Myocyte (in vitro differentiated cells): ENCODE measurements around the gene IRF8. TPM values are rescaled to one million over a fixed set of nuclear protein-coding genes. Genes with fewer than 3 reads are reported as not detected.
"Not testable (repeated sequence)": the region's sequence is repeated elsewhere in the genome, so short reads cannot be mapped to it uniquely, and the experiment has no call there.

Experiments used
- DNase-seq: peaks from one replicate; pipeline ENCODE4 v3.0.0-alpha.2; 2012; ENCODE audit warnings: low read depth
- total RNA-seq: library from RNA; depleted of rRNA; stranded (reverse); fragments of >200 nt; gene quantifications from 2 replicates; pipeline ENCODE4 v1.2.3, GENCODE V29; 2014

IRF8 gene
- total RNA-seq, 1 donor from 2014 or later, result not detected

DNA sequence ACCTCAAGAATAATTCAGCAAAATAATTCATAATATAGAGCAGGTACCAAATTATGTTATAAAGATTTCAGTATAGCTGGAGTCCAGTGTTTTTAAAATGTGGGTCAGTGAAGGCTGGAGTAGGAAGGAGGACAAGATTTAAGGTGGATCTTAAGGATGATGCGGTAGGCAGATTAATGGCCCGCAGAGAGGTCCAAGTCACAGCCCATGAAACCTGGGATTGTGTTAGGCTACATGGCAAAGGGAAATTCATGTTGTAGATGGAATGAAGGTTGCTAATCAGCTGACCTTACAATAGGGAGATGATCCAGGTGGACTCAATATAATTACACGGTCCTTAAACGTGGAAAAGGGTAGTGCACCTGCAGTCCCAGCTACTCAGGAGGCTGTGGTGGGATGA lies 6.2 kb upstream of the IRF8 start:
- no peak for DNase-seq

DNA sequence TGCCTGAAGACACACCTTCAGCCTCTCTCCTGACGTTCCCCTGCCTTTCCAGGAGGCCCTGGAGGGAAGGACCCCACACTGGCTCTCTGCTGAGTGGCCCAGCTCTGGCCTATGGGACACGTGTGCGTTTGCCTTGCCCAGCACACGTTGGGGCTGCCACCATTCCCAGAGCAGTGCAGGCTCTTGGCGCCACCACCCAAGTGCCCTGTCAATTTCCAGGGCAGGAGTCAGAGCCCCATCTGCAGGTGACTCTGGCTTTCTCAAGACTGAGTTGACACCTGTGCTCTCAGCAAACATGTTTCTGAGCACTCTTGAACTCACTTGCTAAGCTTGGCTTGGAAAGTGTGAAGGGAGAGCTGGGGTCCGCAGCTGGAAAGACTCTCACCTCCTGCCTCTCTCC lies 4.7 kb upstream of the IRF8 start:
- DNase-seq, result no peak

DNA sequence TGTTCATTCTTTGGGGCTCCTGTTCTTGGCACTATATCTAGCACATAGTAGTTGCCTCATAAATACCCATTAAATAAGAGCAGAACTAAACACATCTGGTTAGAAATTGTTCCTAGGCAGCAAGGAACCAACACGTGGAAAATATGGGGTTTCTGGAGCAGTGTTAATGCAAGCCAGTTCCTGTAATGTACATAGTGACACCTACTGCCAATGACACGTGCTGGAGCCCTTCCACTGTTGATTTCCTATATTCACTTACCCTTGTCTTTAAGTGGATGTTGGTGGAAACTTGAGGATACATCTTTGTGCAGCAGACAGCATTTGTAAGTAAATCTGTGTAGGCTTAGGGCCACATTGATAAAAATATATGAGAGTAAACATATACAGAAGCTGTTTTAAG lies 1.6 kb upstream of the IRF8 start:
- DNase-seq, result no peak

DNA sequence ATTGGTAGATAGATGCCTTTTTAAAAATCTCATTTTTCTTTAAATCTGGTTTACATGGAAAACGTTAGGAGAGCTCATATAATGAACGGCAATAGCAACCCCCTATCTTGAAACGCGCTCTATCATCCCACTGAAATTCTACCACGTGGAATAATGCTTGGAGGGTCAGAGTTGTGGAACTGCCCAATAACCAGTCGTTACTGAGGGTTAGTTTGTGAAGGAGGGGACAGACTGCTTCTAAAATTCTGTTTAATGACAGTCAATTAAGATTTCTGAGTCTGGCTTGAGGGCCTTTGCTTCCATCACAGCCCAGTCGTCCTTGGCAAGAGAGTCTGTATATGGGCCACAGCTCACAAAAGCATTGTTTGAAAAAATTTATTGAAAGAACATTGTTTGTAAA lies 482 bp downstream of the IRF8 start:
- no peak for DNase-seq

GRCh38 chr16:85900027-85900792 lies 1.2 kb downstream of the IRF8 start:
- DNase-seq, result no peak

GRCh38 chr16:85901110-85901509 lies 2.1 kb downstream of the IRF8 start:
- no peak for DNase-seq

- DNase-seq, result no peak
Measured at GRCh38 chr16:85901773-85902365, 2.9 kb downstream of the IRF8 start.

DNA sequence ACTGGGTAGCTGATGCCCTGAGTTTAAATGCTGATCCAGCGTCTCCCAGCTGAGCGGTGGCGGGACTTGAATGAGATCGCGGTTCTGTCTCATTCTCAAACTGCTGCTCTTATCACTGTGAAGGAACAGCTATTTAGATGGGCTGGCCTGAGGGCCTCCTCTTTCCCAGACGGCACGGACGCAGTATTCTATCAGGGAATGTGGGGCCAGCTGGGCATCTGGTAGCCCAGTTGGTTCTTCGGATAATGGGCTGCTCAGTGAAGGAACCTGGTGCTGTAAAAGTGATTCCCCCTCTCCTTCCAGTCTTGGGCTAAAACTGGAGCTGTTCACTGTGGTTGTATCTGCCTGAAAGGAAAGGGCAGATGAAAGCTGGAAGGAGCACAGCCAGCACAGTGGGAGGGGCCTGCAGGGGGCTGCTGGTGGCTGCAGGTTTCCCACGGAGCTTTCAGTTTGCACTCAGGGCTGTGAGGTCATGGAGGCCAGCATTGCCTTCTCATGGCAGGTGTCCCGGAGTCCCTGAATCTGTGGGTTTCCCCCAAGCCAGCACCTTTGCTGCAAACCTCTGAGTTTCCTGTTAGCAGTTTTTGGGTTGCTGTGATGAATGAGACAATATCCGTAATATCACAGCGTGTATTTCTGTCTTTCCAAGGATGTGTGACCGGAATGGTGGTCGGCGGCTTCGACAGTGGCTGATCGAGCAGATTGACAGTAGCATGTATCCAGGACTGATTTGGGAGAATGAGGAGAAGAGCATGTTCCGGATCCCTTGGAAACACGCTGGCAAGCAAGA lies 3.6 kb downstream of the IRF8 start:
- DNase-seq, result no peak

GRCh38 chr16:85903559-85903958 lies 4.6 kb downstream of the IRF8 start:
- DNase-seq, result no peak

- no peak for DNase-seq
Measured at GRCh38 chr16:85905110-85906095, 6.4 kb downstream of the IRF8 start.

GRCh38 chr16:85906349-85906748 lies 7.4 kb downstream of the IRF8 start:
- DNase-seq, result no peak

- not testable (repeated sequence) for DNase-seq
Measured at GRCh38 chr16:85907231-85907630, 8.3 kb downstream of the IRF8 start.

DNA sequence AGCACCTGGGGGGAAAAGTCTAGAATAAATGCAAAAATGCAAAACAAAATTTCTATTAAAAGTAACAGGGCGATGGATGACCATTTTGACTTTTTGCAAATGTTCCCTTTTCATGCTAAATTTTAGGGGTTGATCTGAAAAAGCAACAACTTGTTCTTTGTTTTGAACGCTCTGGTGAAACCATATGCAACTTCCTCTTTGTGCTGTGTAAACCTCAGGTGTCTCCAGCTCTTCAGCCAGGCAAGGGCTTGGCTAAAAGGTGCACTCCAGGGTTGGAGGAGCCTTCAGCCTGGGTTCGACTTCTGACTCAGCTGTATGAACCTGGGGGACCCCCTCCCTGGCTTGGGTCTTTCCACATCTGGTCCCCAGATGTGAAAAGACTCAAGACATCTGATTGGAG lies 9.5 kb downstream of the IRF8 start:
- DNase-seq, result no peak

GRCh38 chr16:85908889-85909589 lies 10.1 kb downstream of the IRF8 start:
- no peak for DNase-seq

DNA sequence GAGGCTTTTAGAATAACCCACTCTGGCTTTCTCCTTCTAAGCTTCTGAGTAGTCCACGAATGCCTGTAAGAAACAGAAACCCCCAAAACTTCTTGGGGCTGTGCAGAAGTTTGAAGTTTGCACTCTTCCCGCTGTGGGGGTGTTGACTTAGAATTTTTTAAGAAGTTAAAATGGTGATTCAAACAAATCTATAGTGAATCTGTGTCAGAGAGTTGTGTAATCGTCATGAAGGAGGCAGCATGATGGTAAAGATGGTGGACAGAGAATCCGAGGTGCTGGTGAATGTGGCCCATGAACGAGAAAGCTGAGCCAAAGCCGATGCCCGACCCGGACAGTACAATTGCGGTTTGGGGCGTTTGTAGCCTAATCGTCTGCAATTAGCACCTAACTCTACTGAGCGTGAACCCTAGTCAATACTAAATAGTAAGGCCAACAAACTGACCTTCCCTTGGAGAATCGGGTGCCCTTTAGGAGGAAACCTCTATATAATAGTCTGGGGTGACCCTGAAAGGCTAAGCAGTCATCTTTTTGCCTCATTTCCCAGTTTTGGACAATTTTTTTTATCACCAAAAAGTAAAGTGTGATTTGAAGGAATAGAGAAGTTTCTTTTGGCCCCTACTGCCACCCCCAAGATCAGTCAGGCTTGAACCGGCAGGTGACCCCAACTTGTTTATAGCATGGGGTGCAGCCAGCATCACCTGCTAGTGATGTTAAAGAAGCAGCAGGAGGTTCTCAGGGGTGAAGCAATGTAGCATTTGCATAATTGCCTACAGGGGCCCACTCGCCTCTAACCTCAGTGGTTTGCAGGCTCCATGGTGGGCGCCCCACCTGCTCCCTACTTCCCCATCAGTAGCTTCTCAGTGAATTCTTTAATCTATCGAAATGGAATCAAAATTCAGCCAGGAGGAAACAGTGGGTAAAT lies 11.2 kb downstream of the IRF8 start:
- no peak for DNase-seq

GRCh38 chr16:85910854-85911247 lies 11.9 kb downstream of the IRF8 start:
- no peak for DNase-seq

- no peak for DNase-seq
Measured at GRCh38 chr16:85911251-85911930, 12.4 kb downstream of the IRF8 start.

DNA sequence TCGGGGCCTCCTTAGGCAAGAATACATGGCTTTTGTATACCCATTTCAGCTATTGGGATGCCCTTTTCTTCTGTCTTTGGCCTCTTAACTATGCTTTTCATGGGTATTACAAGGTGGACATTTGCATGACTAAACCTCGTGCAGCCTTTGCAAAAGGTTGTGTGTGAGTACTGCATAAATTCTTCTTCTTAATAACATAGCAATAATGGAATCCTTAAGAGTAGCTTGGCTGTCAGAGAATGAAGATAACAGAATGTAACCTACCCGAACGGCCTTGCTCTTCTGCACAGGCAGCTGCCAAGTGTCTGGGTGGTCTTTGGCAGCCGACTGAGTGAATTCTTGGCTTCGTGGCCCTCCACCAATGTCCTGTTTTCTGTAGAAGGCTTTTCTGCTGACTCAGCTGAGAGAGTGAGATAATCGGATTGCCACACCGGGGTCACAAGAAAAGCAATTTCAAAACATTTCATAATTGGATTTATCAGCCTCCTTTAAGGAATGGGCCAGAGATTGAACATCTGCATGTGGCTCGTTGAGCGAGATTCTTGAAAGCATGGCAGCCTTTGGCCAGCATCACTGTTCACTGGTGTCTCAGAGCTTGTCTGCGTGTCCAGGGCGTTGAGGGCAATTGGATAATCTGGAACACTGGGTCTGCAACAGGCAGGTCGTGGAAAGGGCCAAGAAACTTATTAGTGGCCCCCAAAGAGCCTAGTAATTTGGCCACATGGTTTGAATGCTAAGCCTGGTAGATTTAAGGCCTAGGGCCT lies 13.4 kb downstream of the IRF8 start:
- DNase-seq, result no peak
